ENCODE measurements around the gene CDK5R2. TPM values are rescaled to one million over a fixed set of nuclear protein-coding genes. Genes with fewer than 3 reads are reported as not detected.

Gene CDK5R2
- total and polyA plus RNA-seq, 8 donors, result 0.13 to 0.30 (median 0.17) TPM; not detected in 2

GRCh38 chr2:218958276-218958675 is 1.2 kb upstream of the CDK5R2 start:
- intact Hi-C loops (cut with DNase I), result no loop called here
- ATAC-seq, result no peak
- DNase-seq, result no peak
- no peaks in the 10 kb centered on the region for H3K36me3 ChIP-seq
- no peak overlapping the region for H3K4me3 ChIP-seq
- H3K9me3 ChIP-seq, result no peaks in the 10 kb centered on the region
- H3K27ac ChIP-seq, result no peak overlapping the region
- TF ChIP-seq CTCF (IDR thresholded peaks at IDR 0.05), result no peak
- H3K27me3 ChIP-seq, result peaks cover 46 to 100% of the 10 kb centered on the region in 2 donors
- peaks cover 0 to 15% of the 10 kb centered on the region in 2 donors for H3K4me1 ChIP-seq

GRCh38 chr2:218959761-218960308 is 369 bp downstream of the CDK5R2 start:
- ATAC-seq (no peak), DNase-seq (no peak)
- Histone ChIP-seq H3K36me3 (no peaks in the 10 kb centered on the region), H3K27ac (no peak overlapping the region), H3K4me3 (peak overlapping the region; percentile 21 to 33), H3K9me3 (no peaks in the 10 kb centered on the region), H3K4me1 (peaks cover 0 to 15% of the 10 kb centered on the region in 2 donors), H3K27me3 (peaks cover 51 to 100% of the 10 kb centered on the region in 2 donors)
- TF ChIP-seq CTCF (IDR thresholded peaks at IDR 0.05), result no peak
- intact Hi-C loops (cut with DNase I), result no loop called here

GRCh38 chr2:218960309-218961165 is 1.1 kb downstream of the CDK5R2 start:
- Histone ChIP-seq H3K27ac (no peak overlapping the region), H3K4me1 (peaks cover 0 to 15% of the 10 kb centered on the region in 2 donors), H3K27me3 (peaks cover 51 to 100% of the 10 kb centered on the region in 2 donors), H3K4me3 (no peak overlapping the region), H3K9me3 (no peaks in the 10 kb centered on the region), H3K36me3 (no peaks in the 10 kb centered on the region)
- TF ChIP-seq CTCF (IDR thresholded peaks at IDR 0.05), result no peak
- ATAC-seq, result no peak
- intact Hi-C loops (cut with DNase I), result no loop called here
- DNase-seq, result no peak

GRCh38 chr2:218961229-218961628 is 1.8 kb downstream of the CDK5R2 start:
- no peak for ATAC-seq
- Histone ChIP-seq H3K36me3 (no peaks in the 10 kb centered on the region), H3K4me1 (peaks cover 0 to 15% of the 10 kb centered on the region in 2 donors), H3K4me3 (no peak overlapping the region), H3K9me3 (no peaks in the 10 kb centered on the region), H3K27me3 (peaks cover 51 to 100% of the 10 kb centered on the region in 2 donors), H3K27ac (no peak overlapping the region)
- no peak for TF ChIP-seq CTCF (IDR thresholded peaks at IDR 0.05)
- DNase-seq, result no peak
- intact Hi-C loops (cut with DNase I), result no loop called here

Data from left lung (tissue), 10 donors.